K562 (cell line): ENCODE data around the gene HSPA5. TPM values are rescaled to one million over a fixed set of nuclear protein-coding genes. Genes with fewer than 3 reads are reported as not detected.

Source experiments
- ATAC-seq: fragments of 200-7000 bp; cut with Tn5 transposase; 3 replicates; pipeline ENCODE4 v1.9.1; 2020; ENCODE audit warnings: moderate library complexity
- BruUV-seq: library from RNA; stranded (reverse); fragments of 400-500 nt; replicated peaks from 2 replicates; lab custom pipeline; 2021; lab: Mats Ljungman, UMichigan
- CTCF ChIA-PET: fragments of 300-600 bp; formaldehyde crosslinking; extraction: SDS; loops from one replicate; lab custom pipeline; 2021; ENCODE audit warnings: low intra/inter-chr PET ratio; lab: Yijun Ruan, JAX
- POLR2A ChIA-PET: fragments of 300-600, 350-650 bp; sonication (Branson Sonifier 250); formaldehyde crosslinking; extraction: SDS; loops from one replicate; lab custom pipeline; 2021; ENCODE audit warnings: antibody characterized with exemption, inconsistent platforms; lab: Yijun Ruan, JAX
- DNase-seq, 4 experiments: peaks; one replicate each; pipeline versions ENCODE4 v3.0.0 to v3.0.0-alpha.2; 2011 to 2018; ENCODE audit warnings: low spot score in 3 of 4, mixed read lengths in 3 of 4; ENCODE audit errors: extremely low read depth in 1 of 4
- FAIRE-seq: peaks from 2 replicates; lab custom pipeline; 2011; peaks lifted over from hg19 to GRCh38; lab: Jason Lieb, UNC
- H2AFZ ChIP-seq: 2 replicates; pipeline ENCODE4 v1.6.0; 2011; ENCODE audit warnings: low read depth, low read length, control low read depth, inconsistent platforms
- H3K27ac ChIP-seq: fragments of 200-600 bp; 3 replicates; pipeline ENCODE4 v1.8.0; 2011; ENCODE audit warnings: low read depth, mild to moderate bottlenecking, control low read depth, inconsistent platforms, low read length, moderate library complexity, mixed read lengths; ENCODE audit errors: extremely low read depth
- H3K27me3 ChIP-seq, 2 experiments: fragments of 300-600 bp in 1 of 2; 2 replicates in 1 of 2; 3 replicates in 1 of 2; pipeline versions ENCODE4 v1.6.0 to v1.8.0; 2011; ENCODE audit warnings: inconsistent platforms in 2 of 2, low read length in 2 of 2, mild to moderate bottlenecking in 1 of 2, mixed read lengths in 1 of 2, moderate library complexity in 1 of 2; ENCODE audit not compliant: control insufficient read depth in 2 of 2, insufficient read depth in 2 of 2
- H3K36me3 ChIP-seq: fragments of 300-600 bp; 3 replicates; pipeline ENCODE4 v1.8.0; 2011; ENCODE audit warnings: mild to moderate bottlenecking, low read length, inconsistent platforms; ENCODE audit not compliant: control insufficient read depth, insufficient read depth
- H3K4me1 ChIP-seq, 2 experiments: fragments of 200-600 bp in 1 of 2; replicated peaks in 1 of 2; 2 replicates in 1 of 2; 3 replicates in 1 of 2; pipeline versions ENCODE4 v1.5.1 to v1.8.0; 2011; ENCODE audit warnings: inconsistent platforms in 2 of 2, low read length in 2 of 2, mild to moderate bottlenecking in 1 of 2, mixed read lengths in 1 of 2, moderate library complexity in 1 of 2; ENCODE audit not compliant: control insufficient read depth in 2 of 2, insufficient read depth in 2 of 2
- H3K4me2 ChIP-seq: 2 replicates; pipeline ENCODE4 v1.6.1; 2011; ENCODE audit warnings: low read length, control low read depth, inconsistent platforms, mixed read lengths; ENCODE audit not compliant: insufficient read depth
- H3K4me3 ChIP-seq: fragments of 200-600 bp; sonication (generic), shearing (Covaris generic); 2 replicates; pipeline ENCODE4 v1.5.1; 2016; ENCODE audit warnings: control low read depth, inconsistent platforms
- H3K79me2 ChIP-seq: fragments of 200-600 bp; 3 replicates; pipeline ENCODE4 v1.8.0; 2011; ENCODE audit warnings: low read length, inconsistent platforms; ENCODE audit not compliant: control insufficient read depth, insufficient read depth
- H3K9ac ChIP-seq, 2 experiments: 2 replicates each; pipeline versions ENCODE4 v1.6.0 to v1.6.1; 2011; ENCODE audit warnings: low read depth in 2 of 2, low read length in 2 of 2, control low read depth in 1 of 2, inconsistent platforms in 1 of 2, mild to moderate bottlenecking in 1 of 2, mixed read lengths in 1 of 2; ENCODE audit not compliant: insufficient read depth in 1 of 2
- H3K9me1 ChIP-seq: one replicate; pipeline ENCODE4 v1.6.0; 2011; ENCODE audit warnings: inconsistent platforms, mild to moderate bottlenecking, low read length, moderate library complexity; ENCODE audit not compliant: control insufficient read depth, insufficient read depth
- H3K9me3 ChIP-seq: replicated peaks from 2 replicates; pipeline ENCODE4 v1.5.1; 2011; ENCODE audit warnings: low read depth, low read length, inconsistent platforms; ENCODE audit not compliant: control insufficient read depth, insufficient read depth
- H4K20me1 ChIP-seq: replicated peaks from 2 replicates; pipeline ENCODE4 v1.6.1; 2011; ENCODE audit warnings: low read length, inconsistent platforms, mixed read lengths; ENCODE audit not compliant: control insufficient read depth, insufficient read depth
- CBX8 ChIP-seq: fragments of 200-600 bp; sonication (generic); IDR thresholded peaks from 2 replicates; pipeline ENCODE4 v1.6.1; 2012; ENCODE audit warnings: borderline replicate concordance, mixed run types, low read depth, mild to moderate bottlenecking, moderate library complexity, mixed read lengths, low read length, control low read depth, inconsistent platforms; ENCODE audit not compliant: poor library complexity, severe bottlenecking; ENCODE audit errors: extremely low read depth
- GABPB1 ChIP-seq: sonication (generic); formaldehyde crosslinking; IDR thresholded peaks from 2 replicates; pipeline ENCODE4 v1.8.0; 2022; ENCODE audit warnings: mild to moderate bottlenecking, missing genetic modification reagents
- MTA3 ChIP-seq: fragments of 450-650 bp; formaldehyde crosslinking; IDR thresholded peaks from 2 replicates; pipeline ENCODE4 v1.6.1; 2017; ENCODE audit warnings: mild to moderate bottlenecking, borderline replicate concordance
- NFXL1 ChIP-seq: fragments of 450-650 bp; formaldehyde crosslinking; IDR thresholded peaks from 2 replicates; pipeline ENCODE4 v1.4.0; 2021; ENCODE audit warnings: mild to moderate bottlenecking
- NR2C2 ChIP-seq, 2 experiments: fragments of 200-800 bp in 1 of 2; sonication (Bioruptor generic) in 1 of 2; sonication (generic) in 1 of 2; formaldehyde crosslinking in 1 of 2; IDR thresholded peaks; 2 replicates each; pipeline versions ENCODE4 v1.6.1 to v1.8.0; 2016 to 2022; ENCODE audit warnings: mild to moderate bottlenecking in 1 of 2, missing compliant biosample characterization in 1 of 2, missing genetic modification characterization in 1 of 2, missing genetic modification reagents in 1 of 2
- POLR2AphosphoS5 ChIP-seq: IDR thresholded peaks from 2 replicates; pipeline ENCODE4 v1.6.1; 2011; ENCODE audit warnings: mild to moderate bottlenecking, low read depth, low read length, moderate library complexity; ENCODE audit not compliant: control insufficient read depth, insufficient read depth
- POLR2G ChIP-seq: fragments of 200-400 bp; formaldehyde crosslinking; IDR thresholded peaks from 2 replicates; pipeline ENCODE4 v1.6.1; 2017; ENCODE audit warnings: low read depth, mild to moderate bottlenecking, antibody characterized with exemption, low read length, moderate library complexity
- WGBS: fragments of 100-300 bp; shearing (Covaris generic); methylation state at CpG from one replicate; pipeline ENCODE4 v1.1.6; 2016; ENCODE audit warnings: low coverage, mixed read lengths; ENCODE audit not compliant: insufficient coverage; ENCODE audit errors: missing lambda C conversion rate; 5-methylcytosine and 5-hydroxymethylcytosine counted together
- in situ Hi-C: fragments of 300-500 bp; cut with MboI; formaldehyde crosslinking; loops from 4 replicates; pipeline ENCODE4 v1.15.0; 2018; ENCODE audit warnings: inconsistent platforms, mixed read lengths
- intact Hi-C: fragments of 100-400 bp; cut with micrococcal nuclease; formaldehyde crosslinking; loops from 2 replicates; pipeline ENCODE4 v1.14.2; 2022
- polyA plus RNA-seq, 8 experiments: library from polyadenylated mRNA; depleted of rRNA in 4 of 8; stranded (reverse) in 5 of 8; unstranded in 3 of 8; fragments of >200 nt; fragmentation: Nextera tagmentation in 2 of 8; fragmentation: Illumina TruSeq in 1 of 8; extraction: Ambion mirVana in 2 of 8; extraction: Trizol in 1 of 8; gene quantifications; 2 replicates each; pipeline versions ENCODE4 v1.2.1 to v1.2.3, GENCODE V29; 2011 to 2014; ENCODE audit warnings: inconsistent platforms in 1 of 8, missing spikeins in 1 of 8
- total RNA-seq, 7 experiments: library from RNA; depleted of rRNA in 6 of 7; stranded (reverse); fragments of >200 nt in 6 of 7; fragmentation: Illumina TruSeq in 2 of 7; extraction: Trizol in 2 of 7; gene quantifications; 2 replicates each; pipeline versions ENCODE4 v1.2.1 to v1.2.3, GENCODE V29; 2011 to 2021; ENCODE audit warnings: low replicate concordance in 1 of 7
- TF ChIP-seq, protein P1 (sequence below): fragments of 250-450 bp; sonication (Bioruptor Pico); IDR thresholded peaks from 2 replicates; pipeline ENCODE4 v1.8.0; 2021; ENCODE audit warnings: mild to moderate bottlenecking, moderate library complexity
- TF ChIP-seq, protein P2 (sequence below): sonication (generic); formaldehyde crosslinking; IDR thresholded peaks from 2 replicates; pipeline ENCODE4 v1.8.1; 2023; ENCODE audit warnings: mild to moderate bottlenecking, missing genetic modification reagents

The HSPA5 gene
- total and polyA plus RNA-seq, 9 of the 15 experiments (the other 6 are each of a cell fraction or from before 2014, with no cell fraction given) = 48.0 to 265 (median 113) TPM

- TF ChIP-seq, protein P1, sequence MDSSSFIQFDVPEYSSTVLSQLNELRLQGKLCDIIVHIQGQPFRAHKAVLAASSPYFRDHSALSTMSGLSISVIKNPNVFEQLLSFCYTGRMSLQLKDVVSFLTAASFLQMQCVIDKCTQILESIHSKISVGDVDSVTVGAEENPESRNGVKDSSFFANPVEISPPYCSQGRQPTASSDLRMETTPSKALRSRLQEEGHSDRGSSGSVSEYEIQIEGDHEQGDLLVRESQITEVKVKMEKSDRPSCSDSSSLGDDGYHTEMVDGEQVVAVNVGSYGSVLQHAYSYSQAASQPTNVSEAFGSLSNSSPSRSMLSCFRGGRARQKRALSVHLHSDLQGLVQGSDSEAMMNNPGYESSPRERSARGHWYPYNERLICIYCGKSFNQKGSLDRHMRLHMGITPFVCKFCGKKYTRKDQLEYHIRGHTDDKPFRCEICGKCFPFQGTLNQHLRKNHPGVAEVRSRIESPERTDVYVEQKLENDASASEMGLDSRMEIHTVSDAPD (CRISPR knock-in tag) = no peak
- TF ChIP-seq MTA3 (no peak), GABPB1 (CRISPR knock-in tag) (no peak)
- TF ChIP-seq, protein P2, sequence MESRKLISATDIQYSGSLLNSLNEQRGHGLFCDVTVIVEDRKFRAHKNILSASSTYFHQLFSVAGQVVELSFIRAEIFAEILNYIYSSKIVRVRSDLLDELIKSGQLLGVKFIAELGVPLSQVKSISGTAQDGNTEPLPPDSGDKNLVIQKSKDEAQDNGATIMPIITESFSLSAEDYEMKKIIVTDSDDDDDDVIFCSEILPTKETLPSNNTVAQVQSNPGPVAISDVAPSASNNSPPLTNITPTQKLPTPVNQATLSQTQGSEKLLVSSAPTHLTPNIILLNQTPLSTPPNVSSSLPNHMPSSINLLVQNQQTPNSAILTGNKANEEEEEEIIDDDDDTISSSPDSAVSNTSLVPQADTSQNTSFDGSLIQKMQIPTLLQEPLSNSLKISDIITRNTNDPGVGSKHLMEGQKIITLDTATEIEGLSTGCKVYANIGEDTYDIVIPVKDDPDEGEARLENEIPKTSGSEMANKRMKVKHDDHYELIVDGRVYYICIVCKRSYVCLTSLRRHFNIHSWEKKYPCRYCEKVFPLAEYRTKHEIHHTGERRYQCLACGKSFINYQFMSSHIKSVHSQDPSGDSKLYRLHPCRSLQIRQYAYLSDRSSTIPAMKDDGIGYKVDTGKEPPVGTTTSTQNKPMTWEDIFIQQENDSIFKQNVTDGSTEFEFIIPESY (CRISPR knock-in tag) = no peak
Measured at GRCh38 chr9:125238915-125239446, 2.2 kb downstream of the HSPA5 start (continued).

GRCh38 chr9:125238127-125238914, 2.8 kb downstream of the HSPA5 start:
- H3K27ac ChIP-seq = no peak overlapping the region; the same call in 1 of the 3 replicates
- peaks cover 64% of the 10 kb centered on the region for H4K20me1 ChIP-seq
- TF ChIP-seq POLR2G (peak; percentile 72), NFXL1 (CRISPR knock-in tag) (peak; percentile 84), POLR2AphosphoS5 (peak; percentile 11; the same call in 1 of the 2 replicates), CBX8 (no peak), NR2C2 (CRISPR knock-in tag; IDR thresholded peaks at IDR 0.05) (no peak), NR2C2 (tag; IDR thresholded peaks at IDR 0.05) (peak; percentile 31; the same call in 1 of the 2 replicates)
- TF ChIP-seq, protein P1 (CRISPR knock-in tag) = no peak

More at GRCh38 chr9:125238127-125238914, 2.8 kb downstream of the HSPA5 start:
- DNase-seq = no peak
- no peaks in the 10 kb centered on the region for H3K9me1 ChIP-seq
- H2AFZ ChIP-seq = no peak overlapping the region
- ChIA-PET POLR2A (interaction anchor here (0.6 to 6.2 kb wide), 13 partner anchors 8 to 131 kb away, joined by 3 to 75 read pairs (median 4); partner anchors contain the start of gene GAPVD1), CTCF (no interaction called here)
- peaks cover 73% of the 10 kb centered on the region for H3K36me3 ChIP-seq
- H3K79me2 ChIP-seq = peaks cover 70% of the 10 kb centered on the region
- H3K9ac ChIP-seq = peak overlapping the region; percentile 84 to 96
- H3K4me1 ChIP-seq = peaks cover 17 to 25% of the 10 kb centered on the region in 2 experiments; a peak in 4 of 5 replicates
- FAIRE-seq = no peak
- in situ Hi-C loops (no loop called here), intact Hi-C loops (no loop called here)
- ATAC-seq = no peak
- H3K27me3 ChIP-seq = no peaks in the 10 kb centered on the region; a peak in 1 of 5 replicates
- WGBS = 33% methylated on average over 7 of the region's 7 CpGs
- peak overlapping the region; percentile 92 for H3K4me3 ChIP-seq
- peak overlapping the region; percentile 97 for H3K4me2 ChIP-seq
- no peaks in the 10 kb centered on the region for H3K9me3 ChIP-seq
- no TSS peak for BruUV-seq
